Measurements from ENCODE around the gene PAM. TPM values are rescaled to one million over a fixed set of nuclear protein-coding genes. Genes with fewer than 3 reads are reported as not detected.

Gene PAM
- total RNA-seq, 1 donor from 2014 or later = 51.3 TPM

DNA sequence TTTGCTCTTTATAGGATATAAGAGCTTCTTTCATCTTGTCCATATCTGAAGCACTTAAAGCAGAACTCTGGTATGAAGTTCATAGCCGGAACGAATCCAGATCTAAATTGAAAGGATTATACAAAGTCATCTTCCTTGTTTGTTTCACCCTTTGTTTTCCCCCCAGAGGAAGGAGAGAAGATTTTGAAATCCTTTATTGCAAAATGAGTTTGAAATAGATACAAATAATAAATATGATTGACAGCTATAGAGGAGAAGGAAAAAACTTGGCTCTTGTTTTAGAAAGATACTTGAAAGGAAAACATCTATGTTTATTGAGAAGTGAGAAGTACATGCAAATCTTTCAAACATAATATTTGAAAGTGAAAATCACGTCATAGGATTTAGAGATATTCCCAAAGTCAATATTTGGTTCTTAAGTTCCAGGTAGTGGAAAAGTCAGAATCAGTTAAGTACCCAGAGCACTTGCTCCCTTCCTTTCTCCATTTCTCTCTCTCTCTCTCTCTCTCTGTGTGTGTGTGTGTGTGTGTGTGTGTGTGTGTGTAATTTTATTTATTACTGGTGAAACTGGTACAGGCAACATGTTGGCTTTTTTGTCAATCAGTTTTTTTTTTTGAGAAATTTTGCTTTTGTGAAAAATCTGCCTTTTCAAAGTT, 27.2 kb downstream of the PAM start:
- ATAC-seq = no peak

DNA sequence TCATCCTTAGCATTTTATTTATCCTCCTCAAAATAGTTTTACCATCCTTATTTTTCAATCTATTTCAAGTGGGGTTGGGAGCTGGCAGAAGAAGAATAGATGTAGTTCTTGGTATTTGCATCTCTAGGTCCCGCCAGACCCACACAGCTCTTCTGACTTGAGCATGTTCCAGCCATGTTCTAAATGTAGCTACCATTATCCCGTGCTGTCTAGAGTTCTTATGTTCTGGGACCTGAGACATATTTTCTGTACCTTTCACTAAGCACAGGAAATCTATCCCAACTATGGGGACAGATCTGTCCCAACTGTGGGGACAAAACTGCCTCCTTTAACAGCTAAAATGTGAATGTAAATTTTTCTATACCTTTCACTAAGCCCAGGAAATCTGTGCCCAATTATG, 32.0 kb downstream of the PAM start:
- no peak for ATAC-seq

DNA sequence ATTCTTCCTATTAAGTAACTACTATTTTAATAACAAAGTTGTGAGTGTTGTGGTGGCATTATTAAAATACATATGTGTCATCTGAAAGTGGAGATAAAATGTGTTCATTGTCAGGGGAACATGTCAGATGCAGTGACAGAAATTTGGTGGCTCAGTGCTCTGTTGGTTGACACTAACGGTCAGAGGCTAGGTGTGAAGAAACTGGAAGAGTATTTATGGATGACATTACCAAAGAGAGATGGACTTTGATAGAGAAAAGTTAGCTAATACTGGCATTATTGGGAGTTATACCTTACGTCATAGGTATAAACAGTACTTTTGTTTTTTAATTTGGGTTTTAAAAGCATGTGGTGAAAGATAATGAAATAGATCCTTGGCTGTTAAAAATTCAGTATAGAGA, 33.7 kb downstream of the PAM start:
- ATAC-seq = no peak

DNA sequence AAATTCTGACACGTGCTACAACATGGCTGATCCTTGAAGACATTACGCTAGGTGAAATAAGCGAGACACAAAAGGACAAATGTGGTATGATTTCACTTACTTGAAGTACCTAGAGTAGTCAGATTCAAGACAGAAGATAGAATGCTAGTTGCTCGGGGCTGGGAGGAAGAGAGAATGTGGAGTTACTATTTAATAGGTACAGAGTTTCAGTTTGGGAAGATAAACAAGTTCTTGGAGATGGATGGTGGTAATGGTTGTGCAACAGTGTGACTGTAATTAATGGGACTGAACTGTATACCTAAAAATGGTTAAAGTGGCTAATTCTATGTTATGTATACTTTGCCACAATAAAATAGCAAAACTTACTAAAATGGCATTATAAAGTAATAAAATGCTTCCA, 34.4 kb downstream of the PAM start:
- no peak for ATAC-seq

DNA sequence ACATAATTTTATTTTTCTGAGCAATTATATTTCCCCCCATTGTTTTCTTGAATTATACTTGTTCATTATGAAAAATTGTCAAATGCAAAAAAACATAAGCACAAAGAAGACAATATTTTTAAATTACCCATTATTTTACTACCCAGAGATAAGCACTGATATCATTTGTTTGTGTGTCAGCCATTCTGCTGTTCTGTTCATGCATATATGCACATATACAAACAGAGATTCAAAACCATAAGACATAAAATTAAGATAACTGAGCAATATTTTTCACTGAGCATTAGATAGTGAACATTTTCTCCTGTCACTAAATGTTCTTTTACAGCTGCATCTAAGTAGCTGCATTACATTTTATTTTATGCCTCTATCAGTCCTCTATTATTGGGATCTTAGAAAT, 35.6 kb downstream of the PAM start:
- no peak for ATAC-seq

DNA sequence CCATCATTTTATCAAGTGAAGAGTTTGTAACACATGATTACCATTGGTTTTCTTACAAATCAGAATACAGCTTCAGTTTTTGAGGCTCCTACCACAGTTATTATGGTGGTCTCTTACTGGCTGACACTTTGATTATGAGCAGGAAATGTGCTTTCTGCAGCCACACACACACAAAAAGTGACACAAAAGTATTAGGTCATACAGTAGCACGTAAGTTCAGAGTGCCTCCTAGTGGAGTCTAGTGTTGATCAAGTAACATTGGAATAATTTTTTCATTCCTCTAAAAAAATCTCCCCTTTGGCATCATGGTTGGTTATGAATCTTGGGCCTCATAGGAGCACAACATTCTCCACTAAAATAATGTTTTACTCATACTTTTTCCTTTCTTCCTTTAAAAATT, 37.6 kb downstream of the PAM start:
- no peak for ATAC-seq

DNA sequence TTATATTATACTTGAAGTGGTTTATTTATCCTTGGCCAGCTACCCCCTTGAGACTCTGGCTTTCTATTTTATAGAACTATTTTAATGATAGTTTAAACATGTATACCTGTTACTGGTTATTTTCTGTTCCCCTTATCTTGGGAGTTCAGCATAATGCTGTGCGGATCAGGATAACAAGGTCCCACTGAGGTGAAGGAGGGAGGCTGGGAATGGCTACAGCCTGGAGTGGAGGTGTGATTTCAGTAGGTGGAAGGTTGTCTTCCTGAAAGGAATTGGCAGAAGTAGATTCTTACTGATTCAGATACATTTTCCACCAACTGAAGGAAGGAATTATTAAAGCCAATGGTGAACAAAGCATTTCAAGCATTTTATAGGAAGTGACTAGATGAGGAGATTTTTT, 38.9 kb downstream of the PAM start:
- no peak for ATAC-seq

DNA sequence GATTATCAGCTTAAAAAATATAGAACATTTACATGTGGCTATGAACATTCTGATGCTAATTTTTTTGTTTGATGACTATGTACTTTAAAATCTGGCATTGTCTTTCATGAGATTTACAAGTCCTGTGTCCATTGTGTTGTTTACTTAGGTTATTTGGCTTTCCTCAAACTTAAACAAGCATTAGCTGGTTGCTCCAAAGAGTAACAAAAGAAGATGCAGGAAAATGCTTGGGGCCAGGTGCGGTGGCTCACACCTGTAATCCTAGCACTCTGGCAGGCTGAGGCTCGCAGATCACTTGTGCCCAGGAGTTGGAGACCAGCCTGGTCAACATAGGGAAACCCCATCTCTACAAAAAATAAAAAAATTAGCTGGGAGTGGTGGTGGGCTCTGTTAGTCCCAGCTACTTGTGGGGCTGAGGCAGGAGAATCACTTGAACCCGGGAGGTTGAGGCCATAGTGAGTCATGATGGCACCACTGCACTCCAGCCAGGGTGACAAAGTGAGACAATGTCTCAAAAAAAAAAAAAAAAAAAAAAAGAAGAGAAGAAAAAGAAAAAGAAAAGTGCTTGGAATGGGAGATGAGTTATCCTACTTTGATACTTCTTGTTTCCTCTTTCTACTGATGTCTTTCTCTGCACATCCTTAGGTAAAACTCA, 39.7 kb downstream of the PAM start:
- ATAC-seq = no peak

DNA sequence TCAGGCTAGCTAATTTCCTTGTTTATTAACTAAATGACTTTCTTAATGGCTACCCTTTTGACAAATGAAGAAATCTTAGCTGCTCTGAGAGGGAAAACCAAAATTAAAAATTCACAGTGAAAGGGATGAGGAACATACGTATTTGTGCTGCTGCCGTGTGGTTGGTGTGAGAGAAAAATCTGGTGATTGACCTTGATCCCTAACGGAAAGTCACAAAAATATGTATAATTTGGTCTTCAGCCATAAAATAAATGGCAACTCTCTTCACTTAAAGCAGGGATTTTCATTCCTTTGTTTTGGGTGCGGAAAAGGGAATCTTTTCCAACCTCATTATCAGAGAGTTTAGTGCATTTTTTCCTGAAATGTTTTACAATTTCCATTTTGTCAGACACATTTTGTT, 40.4 kb downstream of the PAM start:
- no peak for ATAC-seq

DNA sequence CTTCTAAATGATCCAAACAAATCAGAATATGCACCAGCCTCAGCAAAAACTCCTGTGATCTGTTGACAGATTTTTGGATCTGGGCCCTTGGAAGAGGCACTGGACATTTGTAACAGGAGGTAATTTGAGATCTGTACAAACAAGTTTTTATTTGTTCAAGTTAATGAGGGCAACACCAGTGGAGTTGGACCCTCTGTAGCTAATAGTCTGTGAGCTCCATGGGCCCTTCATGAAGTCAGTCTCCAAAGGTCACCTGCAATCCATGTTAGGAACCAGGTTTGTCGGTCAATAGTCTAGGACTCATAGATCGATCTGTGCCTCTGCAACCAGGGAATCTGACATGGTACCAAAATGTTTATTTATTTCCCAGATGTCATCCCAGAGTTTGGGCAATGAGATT, 40.9 kb downstream of the PAM start:
- no peak for ATAC-seq

DNA sequence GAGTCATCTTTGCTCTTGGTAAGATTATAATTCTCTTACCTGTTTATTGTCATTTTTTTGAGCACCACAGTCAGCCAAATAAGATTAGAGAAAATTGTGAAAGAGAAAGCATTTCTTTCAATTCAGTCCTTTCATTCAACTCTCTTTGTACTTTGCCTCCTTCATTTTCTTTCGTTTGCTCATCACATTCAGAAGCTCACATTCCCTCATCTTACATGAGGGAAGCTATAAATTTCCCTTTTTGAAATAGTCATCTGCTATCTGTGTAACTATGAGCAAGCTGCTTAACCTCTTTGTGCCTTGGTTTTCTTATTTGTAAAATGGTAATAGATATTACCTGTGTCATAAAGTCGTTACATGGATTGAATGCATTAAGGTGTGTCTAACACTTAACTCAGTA, 41.4 kb downstream of the PAM start:
- ATAC-seq = no peak

DNA sequence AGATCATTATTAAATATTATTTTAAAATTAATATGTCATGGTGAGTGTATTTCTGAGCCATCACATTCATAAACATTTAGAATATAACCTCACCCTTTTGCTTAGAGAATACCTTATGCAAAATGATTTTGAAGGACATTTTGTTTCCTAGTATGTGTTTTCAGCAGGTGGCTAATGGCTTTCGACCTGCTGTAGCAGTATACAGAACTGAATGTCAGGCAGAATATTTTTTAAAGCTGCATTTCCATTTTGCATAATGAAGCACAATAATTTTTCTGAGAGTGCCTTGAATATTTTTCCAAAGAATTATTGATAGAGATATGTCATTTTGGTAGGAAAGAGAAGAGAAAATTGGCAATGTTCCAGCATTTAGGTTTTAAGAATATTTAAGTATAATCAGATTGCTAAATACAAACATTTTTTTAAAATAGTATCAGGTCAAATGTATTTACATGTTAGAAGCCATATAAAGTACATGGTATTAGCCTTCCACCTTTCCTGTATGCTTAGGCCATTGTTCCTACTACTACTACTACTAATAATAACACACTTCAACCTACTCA, 42.3 kb downstream of the PAM start:
- no peak for ATAC-seq

DNA sequence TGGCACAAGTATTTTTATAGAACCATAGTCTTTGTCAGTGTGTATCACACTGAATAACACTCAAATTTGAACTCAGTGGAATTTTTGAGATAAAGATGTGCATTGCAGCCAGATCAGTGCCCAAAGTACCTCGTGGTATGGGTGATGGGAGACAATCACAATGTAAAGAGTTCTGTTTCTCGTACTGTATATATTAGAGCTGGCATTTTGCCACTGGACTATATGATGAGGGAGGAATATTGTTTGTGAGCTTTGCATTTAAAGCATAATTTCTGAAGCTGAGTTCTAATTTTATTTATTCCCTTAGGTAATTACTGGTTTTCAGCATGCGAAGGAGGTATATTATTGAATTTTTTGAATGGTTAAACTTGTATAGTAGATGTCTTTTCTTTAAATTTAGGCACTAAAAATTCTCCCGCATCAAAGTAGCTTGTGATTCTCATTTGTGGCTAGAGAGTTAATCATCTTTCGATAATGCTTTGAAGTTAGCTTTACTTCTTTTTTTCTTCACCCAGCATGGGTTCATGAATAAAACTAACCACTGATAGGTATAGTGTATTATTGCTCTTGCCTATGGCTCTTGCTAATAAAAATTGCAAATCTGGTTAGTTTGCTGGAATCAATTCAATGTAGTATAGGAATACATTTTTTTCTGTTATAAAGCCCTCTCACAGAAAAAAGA, 43.1 kb downstream of the PAM start:
- ATAC-seq = no peak

DNA sequence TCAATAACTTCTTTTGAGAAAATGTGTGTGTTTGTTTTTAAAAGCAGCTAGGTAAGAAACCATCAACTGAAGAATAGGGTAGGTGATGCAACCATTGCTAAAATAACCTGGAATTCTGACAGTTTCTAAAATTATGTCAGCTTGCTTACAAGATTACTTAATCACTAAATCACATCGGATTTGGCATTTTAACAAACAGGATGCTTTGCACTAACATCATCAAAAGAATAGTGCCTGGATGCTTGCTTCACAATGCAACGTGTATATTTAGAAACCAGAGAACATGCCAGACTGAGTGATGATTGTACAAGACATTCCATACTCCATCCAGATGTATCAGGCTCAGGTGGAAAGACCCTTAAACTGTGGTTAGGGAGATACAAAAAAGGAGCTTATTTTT, 43.9 kb downstream of the PAM start:
- no peak for ATAC-seq

DNA sequence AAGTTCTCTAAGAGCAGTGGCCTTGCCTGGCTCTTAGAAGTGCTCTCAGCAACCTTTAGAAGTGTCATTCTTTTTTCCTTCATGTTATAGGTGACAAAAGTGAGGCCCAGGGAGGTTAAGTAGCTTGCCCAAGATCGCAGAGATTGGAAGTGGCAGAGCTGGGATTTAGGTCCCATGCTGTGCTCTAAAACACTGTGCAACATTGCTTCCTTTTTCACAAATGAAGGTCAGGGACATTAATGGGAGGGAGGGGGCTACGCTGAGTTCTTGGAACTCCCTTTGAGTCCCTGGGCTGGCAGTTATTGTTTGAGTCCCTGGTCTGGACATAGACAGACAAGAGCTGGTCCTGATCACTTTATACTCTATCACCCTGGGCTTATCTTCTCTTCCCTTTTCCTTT, 45.3 kb downstream of the PAM start:
- ATAC-seq = no peak

DNA sequence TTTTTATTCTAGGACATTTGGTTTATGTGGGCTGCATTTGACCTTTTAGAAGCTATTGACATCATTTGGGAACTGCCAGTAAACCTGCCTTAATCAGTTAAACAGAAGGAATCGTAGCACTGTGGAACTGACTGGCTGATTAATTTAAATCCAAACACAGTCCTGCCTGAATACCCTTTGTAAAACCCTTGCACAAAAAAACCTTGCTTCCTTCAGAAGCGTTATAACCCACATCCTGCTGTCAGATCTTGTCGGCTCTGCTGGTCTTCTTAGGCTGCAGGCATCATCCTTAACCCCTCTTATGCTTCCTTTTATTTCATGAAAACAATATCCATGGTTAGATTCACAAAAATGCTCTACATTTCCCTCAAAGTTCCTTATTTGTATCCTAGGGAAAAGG, 46.3 kb downstream of the PAM start:
- ATAC-seq = no peak

DNA sequence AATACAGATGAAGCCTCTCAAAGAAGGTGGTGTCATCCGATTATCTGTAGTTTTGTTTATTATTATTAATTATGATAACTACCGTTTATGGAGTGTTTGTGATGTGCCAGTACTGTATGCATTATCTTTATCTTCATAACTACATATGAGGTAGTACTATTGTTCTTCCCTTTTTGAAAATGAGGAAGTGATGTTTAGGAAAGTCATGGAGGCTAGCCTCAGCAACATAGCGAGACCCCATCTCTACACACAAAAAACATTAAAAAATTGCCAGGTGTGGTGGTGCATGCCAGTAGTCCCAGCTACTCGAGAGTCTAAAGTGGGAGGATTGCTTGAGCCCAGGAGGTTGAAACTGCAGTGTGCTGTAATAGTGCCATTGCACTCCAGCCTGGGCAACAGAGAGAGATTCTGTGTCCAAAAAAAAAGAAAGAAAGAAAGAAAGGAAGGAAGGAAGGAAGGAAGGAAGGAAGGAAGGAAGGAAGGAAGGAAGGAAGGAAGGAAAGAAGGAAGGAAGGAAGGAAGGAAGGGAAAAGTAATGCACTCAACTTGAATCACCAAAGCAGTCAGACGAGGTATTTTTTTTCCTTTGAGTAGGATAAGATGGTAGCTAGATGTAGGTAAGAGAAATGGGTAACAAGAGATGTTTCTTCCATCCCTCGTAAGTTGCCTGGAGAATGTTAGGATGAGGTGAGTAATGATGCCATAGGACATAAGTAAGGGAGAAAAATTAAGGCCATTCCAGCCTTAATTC, 47.8 kb downstream of the PAM start:
- ATAC-seq = no peak

DNA sequence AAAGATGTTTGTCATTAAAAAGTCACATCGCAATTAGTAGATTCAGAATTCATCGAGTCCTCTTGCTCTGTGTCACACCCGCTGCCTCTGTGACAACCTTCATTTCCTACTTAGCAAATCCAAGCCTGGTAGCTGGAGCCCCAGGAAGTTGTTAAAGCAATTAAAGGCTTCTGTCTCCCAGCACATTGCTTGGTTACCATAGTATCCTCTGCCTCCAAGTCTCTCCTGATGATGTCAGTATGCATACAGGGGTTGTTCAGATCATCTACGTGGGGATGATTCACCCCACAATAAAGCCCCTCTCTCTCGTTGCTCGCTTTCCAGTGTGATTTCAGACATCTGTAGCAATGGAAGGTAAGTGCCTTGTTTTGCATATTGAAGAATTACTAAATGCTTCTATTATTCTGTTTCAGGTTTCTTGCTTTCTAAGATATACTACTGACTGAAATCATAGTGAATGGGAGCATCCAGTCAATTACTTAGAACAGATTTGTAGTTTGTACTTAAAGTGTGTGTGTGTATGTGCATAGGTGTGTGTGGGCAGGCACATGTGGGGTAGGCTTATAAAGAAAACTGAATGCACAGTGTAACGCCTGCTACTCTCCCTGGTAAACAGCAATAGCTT, 52.9 kb downstream of the PAM start:
- no peak for ATAC-seq

DNA sequence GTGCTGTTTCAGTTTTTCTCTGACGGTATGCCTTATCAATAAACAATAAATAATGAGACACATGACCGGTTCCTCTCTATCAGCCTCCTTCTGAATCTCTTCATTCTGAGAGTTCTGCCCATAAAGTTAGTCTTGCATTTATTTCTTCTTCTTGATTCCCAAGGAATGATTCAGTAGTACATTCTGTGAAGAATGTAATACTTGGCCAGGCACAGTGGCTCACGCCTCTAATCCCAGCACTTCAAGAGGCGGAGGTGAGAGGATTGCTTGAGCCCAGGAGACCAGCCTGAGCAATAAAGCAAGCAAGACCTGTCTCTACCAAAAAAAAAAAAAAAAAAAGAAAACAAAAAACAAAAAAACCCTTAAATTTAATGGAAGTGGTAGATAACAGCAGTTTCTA, 53.9 kb downstream of the PAM start:
- no peak for ATAC-seq

DNA sequence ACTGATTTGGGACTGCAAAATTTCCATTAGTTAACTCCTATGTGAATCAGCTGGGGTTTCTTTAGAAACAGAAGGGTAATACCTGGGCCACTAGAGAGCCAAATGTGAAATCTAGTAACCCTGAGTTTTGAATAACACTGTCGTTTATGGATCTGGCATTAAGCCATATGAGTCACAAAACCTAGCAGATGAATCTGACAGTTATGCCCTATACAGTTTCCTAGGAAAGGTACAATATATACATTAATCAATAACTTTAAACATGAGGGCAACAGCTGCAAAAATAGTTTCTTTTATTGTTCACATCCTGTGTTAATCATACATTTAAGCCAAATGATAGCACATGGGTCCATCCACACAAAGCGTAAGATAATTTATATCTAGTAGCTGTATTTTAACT, 56.9 kb downstream of the PAM start:
- no peak for ATAC-seq

DNA sequence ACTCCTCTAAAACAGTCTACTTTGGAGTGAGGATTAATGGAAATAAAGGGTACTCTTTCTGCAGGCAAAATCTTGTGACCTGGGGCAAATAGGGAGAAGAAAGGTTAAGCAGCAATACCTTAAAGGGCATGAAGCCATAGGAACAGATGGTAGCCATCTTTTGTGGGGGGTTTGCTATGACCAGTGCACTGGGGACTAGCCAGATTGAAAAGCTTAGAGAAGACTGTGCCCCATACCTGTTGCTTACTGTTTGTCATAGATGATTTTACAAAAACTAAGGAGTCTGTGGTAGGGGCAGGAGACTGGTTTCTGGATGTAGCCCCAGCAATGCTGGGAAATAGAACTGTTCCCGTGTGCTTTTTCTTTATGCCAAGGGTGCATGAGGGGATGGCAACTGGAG, 58.6 kb downstream of the PAM start:
- no peak for ATAC-seq

DNA sequence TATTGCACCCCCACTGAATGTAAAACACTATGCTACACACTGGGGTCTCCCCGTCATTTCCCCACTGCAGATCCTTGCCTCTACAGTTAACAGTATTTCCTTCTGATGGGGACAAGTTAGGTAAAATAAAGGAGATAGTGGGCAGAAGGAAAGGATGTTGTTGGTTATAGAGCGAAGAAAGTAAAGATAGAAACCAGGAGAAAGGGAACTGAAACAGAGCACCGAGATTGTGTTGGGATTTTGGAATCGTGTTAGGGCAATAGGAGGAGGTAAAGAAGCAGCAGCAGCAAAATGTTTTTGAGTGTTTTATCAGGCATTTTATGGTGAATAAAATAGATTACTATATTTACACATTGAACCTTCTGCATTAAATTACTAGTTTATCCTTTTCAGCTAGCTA, 60.0 kb downstream of the PAM start:
- no peak for ATAC-seq
